Astrocyte (in vitro differentiated cells and primary cell): Measurements from ENCODE around the gene OR56A3.

ENCODE experiments used
- EZH2 ChIP-seq: IDR thresholded peaks from 2 replicates; pipeline ENCODE4 v1.6.1; 2012; ENCODE audit warnings: mild to moderate bottlenecking, low read length, inconsistent platforms; ENCODE audit not compliant: insufficient read depth
- TF ChIP-seq, protein P1 (sequence below): IDR thresholded peaks from 2 replicates; pipeline ENCODE4 v1.5.1; 2011; ENCODE audit warnings: low read depth, mild to moderate bottlenecking, inconsistent platforms, low read length, moderate library complexity; ENCODE audit not compliant: insufficient read depth

DNA sequence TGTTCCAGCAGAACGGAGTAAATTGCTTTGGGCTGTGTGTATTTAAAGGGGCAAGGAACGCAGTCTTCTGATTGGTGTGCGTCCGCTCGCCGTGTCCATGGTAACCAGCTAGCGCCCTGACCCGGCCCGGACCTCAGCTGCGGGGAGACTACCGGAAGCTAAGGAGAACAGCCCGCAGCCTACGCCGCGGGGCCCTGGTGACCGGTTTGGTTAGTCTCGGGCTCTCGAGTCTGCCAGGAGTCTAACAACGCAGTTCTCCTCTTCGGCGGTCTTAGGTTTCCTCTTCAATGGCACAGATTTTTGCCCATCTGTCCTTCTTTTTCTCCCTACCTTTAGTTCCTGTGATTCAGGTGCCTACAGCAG is 3.5 kb upstream of the OR56A3 start:
- TF ChIP-seq, protein P1, sequence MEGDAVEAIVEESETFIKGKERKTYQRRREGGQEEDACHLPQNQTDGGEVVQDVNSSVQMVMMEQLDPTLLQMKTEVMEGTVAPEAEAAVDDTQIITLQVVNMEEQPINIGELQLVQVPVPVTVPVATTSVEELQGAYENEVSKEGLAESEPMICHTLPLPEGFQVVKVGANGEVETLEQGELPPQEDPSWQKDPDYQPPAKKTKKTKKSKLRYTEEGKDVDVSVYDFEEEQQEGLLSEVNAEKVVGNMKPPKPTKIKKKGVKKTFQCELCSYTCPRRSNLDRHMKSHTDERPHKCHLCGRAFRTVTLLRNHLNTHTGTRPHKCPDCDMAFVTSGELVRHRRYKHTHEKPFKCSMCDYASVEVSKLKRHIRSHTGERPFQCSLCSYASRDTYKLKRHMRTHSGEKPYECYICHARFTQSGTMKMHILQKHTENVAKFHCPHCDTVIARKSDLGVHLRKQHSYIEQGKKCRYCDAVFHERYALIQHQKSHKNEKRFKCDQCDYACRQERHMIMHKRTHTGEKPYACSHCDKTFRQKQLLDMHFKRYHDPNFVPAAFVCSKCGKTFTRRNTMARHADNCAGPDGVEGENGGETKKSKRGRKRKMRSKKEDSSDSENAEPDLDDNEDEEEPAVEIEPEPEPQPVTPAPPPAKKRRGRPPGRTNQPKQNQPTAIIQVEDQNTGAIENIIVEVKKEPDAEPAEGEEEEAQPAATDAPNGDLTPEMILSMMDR, result no peak
- no peak for TF ChIP-seq EZH2
